Right lobe of liver (tissue), 4 donors: ENCODE results near the gene NBAS.

Experiments
- CTCF ChIP-seq, 4 donors: fragments of 200-600 bp in 3 of 4; fragments of 450-650 bp in 1 of 4; IDR thresholded peaks; one replicate each; pipeline versions ENCODE4 v1.5.1 to v1.8.0; 2016 to 2022; ENCODE audit warnings: antibody characterized with exemption in 4 of 4, mild to moderate bottlenecking in 2 of 4
- POLR2A ChIP-seq: fragments of 450-650 bp; IDR thresholded peaks from one replicate; pipeline ENCODE4 v1.6.1; 2017; ENCODE audit warnings: antibody characterized with exemption, mild to moderate bottlenecking
- donor health status: DM: no; HTN: no; CAD: no.
- donor health status: DM: no; HTN: no; CAD: no.
- donor health status: DM: no; HTN: yes; CAD: no.

DNA sequence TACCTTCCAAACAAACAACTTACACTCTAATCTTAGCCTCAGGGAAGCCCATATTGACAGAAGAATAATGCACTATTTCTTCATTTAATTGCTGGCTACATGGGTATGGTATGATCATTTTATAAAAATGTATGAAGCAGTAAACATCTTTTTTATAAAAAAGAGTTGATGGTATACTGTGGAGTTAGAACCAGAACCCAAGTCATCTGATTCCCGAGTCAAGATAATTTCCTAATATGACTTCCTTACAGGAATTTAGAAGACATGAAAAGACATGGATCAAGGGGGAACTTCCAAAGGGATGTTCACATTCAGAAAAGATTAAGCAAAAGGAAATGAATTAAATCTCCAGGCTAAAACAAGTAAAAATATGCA is 171.8 kb downstream of the NBAS start:
- no peak for TF ChIP-seq CTCF (IDR thresholded peaks at IDR 0.05)
- TF ChIP-seq POLR2A = no peak
